ENCODE data around the gene ING4.

The ING4 gene

DNA sequence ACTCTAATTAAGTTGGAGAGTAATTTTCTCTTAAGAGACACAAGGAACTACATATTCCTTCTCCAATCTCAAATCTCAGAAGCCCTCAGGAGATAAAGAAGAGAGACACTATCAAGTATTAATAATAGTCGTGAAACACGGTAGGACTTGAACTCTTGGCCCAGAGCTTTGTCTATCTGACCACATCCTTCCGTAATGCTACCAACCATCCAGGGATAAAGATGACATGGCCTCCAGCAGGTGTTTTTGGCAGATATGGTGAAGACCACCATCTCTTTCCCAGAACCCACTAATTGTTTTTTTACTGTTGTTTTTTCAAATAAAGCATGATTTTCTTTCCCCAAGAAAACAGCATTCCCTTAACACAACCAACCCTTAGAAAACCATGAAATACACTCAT, 22.9 kb upstream of the ING4 start:
- FAIRE-seq: no peak

DNA sequence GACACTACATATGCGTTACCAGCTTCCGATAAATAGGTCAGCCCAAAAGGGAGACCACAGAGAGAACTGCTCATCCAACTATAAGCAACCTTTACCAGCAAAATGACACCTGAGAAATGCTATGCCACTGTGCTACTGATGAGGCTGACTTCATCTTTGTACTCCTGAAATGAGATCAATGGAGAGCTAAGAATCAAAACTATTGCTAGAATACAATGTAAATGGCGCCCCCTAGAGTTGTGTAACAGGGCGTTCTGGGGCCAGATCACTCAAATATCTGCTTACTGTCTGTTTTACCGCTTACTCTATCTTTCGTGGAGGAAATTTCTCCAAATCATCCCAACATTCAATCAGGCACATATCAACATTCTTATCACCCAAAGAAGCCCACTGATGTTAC, 21.7 kb upstream of the ING4 start:
- FAIRE-seq: no peak

DNA sequence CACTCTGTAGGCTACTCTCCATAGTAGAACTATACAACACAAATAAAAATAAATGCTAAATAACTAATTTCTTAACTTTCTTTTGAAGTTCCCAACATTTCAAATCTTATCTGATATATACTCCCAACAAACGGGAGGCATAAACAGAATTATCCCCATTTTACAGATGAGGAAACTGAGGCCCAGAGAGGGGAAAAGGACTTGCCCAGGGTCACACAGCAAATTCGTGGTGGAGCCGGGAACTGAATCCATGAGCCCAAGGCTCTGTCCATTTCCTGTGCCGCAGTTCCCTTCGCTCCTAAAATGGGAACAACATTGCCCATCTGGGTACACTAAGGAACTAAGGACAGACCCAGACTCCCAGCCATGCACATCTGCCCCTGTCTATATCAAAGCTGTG, 14.0 kb upstream of the ING4 start:
- FAIRE-seq: no peak

DNA sequence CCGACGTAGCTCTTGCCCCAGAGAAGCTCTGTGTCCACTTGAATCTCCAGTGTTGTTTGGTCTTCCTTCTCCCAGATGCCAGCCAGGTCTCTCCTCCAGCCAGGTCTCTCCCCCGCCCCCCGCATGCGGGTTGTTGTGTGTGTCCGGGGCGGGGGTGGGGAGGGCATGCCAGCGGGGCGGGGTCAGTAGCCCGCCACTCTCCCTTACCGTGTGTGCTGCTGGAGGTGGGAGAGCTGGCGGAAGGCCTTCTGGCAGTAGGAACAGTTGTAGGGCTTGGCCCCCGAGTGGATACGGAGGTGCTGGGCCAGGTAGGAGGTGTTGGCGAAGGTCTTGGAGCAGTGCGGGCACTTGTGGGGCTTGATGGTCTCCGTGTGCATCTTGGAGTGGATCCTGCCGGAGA, 9.2 kb upstream of the ING4 start:
- FAIRE-seq: no peak

DNA sequence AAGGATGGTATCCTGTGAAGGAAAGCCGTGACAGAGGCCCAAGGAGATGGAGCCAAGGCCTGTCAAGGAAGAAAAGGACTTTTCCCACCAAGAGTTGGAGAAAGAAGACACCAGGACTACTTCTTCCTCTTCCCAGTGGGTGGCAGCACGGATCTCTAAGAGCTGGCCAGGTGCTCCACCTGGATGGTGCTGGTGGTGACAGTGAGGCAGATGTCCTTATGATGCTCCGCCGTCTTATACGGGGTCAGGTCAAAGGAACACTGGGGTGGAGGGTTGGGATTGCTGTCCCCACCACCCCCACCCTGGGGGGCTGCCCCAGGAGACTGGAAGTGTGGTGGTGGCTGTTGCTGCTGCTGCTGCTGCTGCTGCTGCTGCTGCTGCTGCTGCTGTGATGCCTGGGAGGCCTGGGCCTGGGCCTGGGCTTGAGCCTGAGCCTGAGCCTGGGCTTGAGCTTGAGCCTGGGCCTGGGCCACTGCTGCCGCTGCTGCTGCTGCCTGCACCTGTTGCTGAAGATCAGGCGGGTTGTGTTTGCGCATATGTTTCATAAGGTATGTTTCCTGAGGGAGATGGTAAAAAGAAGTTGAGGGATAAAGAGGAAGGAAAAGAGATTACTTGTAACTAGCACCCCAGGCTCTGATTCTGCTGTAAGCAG, 4.8 kb upstream of the ING4 start:
- no peak for FAIRE-seq

DNA sequence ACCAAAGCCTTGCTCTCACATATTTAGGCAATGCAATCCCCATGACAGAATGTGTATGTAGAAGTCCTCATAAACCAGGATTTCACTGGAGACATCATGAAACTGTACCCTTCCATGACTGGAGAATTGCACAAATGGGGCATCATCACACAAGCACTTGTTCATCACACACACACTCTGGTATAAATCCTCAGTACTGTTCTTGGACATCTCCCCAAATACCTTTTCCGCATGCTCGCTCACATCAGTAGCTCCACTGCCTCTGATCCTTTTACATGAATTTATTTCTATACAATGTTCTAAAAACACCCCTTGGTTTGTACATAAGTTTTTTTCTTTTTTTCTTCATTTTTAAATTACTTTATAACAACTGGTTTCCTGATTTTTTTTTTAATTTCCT, 3.3 kb upstream of the ING4 start:
- no peak for FAIRE-seq

DNA sequence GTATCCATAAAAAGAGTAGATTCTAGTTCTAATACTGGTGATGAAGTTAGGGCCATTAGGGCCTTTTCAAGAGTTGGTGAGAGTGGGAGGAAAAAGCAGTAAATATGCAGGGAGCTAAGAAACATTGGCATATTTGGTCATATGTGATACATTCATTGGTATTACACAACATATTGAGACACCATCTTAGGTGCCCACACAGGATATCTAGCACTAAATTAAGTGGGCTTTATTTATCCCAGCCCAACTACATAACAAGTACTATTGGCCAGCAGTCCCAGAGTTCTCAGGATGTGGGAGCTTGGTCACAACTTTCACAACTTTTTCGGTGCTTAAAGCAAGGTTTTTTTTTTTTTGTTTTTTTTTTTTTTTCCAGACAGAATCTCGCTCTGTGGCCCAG, 2.0 kb upstream of the ING4 start:
- FAIRE-seq: no peak

DNA sequence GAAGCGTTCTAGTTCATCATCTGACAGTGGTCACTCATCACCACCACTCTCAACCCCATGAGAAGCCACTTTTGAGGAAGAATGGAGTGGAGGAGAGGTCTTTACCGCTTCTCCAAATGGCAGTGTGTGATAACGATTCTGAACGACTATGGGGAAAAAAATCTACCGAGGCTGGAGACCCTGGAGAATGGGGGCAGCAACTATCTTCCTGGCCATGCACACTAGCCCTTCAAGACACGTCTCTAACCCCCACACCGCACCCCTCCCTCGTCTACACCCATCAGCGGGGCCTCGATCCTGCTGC, 365 bp downstream of the ING4 start:
- FAIRE-seq: no peak

DNA sequence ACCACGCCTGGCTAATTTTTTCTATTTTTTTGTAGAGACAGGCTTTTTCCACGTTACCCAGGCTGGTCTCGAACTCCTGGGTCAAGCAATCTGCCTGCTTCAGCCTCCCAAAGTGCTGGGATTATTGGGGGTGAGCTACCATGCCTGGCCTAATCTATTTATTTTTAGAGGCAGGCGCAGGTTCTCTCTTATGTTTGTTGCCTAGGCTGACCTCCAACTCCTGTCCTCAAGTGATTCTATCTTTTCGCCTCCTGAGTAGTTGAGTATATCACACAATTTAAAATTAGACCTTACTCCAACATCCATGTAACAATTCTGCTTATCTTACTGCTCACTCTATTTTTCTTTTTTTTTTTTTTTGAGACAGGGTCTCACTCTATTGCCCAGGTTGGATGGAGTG, 8.9 kb downstream of the ING4 start:
- FAIRE-seq: no peak

DNA sequence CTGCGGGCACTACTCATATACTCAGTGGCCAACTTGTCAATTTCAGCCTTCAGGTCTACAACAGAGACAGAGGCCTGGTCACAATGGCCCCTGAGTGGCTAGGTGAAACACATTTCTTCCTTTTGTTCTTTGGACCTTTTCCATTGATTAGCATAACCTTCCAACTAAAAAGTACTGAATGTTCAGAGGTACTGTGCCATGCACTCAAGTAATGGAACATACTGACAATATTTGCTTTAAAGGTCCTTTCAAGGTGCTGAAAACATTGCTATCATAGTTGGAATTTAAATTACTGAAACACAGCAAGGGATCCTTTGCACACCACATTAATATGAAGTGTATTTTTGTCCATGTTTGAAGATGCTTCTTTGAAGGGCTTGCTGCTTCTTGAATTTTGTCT, 9.6 kb downstream of the ING4 start:
- no peak for FAIRE-seq

DNA sequence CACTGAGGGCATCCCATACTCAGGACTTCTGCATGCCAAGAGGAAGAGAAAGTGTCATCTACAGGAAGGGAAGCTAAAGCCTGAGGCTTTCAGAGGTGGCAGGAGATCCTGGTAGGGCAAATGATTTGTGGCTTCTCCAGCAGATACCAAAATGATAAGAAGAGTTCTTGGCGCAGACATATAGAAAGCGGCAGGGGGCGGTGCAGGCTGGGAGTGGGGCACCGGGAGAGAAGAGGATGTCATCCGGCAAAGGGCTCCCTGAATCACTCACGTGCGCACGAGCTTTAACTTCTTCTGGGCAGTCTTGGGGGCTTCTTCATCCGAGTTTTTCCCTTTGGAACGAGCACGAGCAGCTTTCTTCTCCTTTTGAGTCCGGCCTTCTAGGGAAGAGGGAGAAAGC, 10.5 kb downstream of the ING4 start:
- no peak for FAIRE-seq

DNA sequence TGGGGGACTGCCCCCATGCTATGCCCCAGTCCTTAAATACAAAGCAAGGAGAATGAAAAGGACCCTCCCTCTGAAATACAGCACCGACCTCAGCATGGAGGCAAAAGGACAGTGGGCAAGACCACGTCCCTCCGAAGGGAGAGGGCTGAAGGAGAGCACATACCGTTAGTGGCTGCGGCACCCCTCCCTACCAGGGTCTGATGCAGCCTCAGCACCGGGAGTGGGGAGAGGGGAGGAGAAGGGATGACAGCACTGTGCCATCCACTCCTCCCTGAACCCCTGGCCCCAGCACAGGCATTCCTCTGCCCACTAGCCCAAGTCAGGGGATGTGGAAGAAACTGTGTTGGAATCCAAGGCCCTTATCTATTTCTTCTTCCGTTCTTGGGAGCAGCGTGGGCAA, 12.1 kb downstream of the ING4 start:
- FAIRE-seq: no peak

DNA sequence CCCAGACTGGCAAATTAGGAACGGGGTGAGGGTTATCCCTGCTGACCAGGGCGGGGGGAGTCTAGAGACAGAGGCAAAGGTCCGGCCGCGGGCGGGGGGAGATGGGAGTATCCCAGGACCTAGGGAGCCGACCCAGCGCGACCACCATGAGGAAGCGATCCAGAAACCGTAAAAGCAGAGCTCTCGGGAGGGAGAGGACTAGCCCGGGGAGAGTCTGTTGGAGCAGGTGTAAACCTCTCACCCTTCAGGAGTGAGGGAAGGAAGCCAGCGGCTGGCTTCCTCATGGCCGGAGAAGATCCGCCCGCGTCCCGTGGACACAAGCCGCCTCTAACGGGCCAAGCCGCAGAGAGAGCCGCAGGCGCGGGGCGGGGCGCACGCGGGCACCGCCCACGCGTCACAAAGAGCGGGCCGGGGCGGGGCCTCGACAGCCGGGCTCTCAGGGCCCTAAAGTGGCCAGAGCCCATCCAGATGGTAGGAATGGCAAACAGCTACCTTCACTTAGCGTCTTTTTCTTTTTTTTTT, 15.8 kb downstream of the ING4 start, which contains the start of gene ACRBP:
TSS of gene ACRBP (minus strand) at position 350 of the 522 bp plus-strand sequence. CDS start at position 284, 66 bp downstream.
- FAIRE-seq: no peak

DNA sequence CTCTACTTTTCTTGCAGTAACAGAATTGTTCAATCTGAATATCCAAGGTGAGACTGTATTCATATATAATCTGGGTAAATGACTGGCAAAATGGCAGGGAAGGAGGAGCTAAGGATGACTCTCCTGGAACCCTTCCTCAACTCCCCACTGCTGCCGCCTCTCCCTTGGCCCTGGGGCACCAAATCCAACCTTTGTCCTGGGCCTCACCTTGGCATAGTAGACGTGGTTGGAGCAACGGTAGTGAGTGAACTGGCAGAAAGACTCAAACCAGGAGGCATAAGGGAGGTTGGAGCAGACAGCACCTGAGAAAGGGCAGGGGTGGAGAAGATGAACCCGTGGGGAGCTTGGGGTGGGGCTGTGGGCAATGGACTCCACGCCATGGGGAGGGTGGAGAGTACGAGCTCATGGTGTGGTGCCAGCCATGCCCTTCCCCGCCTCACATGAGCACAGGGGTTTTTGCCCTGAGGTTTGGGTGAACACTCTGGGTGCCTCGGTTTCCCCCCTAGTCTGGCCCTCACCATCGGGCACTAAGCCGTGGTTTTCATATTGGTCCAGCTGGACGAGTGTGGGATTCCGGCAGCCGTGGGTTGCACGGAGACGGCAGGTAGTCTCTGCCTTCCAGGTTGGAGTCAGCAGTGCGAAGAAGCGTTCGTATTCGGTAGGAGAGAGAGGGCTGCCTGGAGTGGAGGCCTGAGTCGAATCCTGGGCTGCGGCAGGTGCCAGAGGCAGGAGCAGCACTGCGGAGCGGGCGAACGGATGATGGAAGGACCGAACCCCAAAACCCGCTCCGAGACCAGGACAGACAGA, 16.4 kb downstream of the ING4 start:
- FAIRE-seq: no peak

DNA sequence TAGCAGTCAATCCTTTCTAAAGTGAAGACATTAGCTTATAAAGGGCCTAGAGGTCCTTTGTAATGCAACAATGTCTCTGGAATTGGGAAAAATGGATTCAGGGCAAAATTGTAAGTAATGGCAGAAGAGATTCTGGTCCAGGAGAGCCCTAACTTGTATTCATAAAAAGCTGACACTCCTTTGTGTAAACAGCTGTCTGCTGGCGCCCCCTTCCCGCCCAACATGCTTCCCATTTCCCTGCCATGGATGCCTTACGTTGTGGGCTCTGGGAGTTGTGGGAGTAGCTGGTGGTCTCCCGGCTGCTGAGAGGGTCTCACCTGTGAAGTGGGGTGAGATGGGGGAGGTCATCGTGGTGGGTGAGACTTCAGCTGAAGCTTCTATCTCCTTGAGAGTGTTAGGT, 18.0 kb downstream of the ING4 start:
- no peak for FAIRE-seq

DNA sequence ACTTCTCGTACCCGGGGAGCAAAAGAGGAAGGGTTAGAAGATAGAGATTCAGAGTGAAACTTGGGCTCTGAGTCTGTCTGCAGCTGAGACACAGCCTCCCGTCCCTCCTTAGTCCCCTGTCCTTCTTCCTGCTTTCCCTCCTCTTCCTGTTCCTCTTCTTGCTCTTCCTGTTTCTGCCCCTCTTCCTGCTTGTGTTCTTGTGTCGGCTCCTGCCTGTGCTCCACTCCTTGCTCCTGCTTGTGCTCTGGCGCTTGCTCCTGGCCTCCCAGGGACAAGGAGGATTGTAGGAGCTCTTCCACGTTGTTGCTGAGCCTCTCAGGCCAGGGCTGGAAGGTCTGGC, 18.7 kb downstream of the ING4 start:
- FAIRE-seq: no peak

DNA sequence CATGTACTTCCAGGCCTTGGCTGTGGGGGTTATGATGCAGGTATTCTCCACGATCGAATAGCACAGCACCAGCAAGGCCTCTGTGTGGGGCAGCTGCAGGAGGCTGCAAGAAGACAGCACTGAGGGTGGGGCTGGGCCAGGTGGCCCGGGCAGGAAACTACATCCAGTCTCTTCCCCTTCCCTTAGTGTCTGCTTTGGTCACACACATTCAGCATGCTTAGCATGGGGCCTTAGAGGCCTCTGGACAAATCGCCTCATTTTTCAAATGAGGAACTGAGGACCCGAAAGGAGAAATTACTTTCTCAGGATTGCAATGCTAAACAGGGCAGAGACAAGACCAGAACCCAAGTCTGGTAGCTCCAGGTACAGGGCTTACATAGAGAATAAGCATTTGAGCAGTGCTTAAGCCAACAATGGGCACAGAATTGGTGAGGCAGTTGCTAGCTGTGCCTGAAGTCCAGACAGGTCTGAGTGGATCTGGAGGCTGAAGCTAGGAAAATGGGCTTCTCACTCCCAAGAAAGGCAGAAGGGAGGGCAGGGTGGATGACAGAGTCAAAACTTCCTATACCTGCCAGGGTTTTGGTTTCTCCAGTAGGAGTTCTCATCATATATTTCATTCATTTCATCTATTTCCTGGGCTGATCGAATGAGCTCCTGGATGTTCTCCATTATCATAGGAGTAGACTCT, 19.2 kb downstream of the ING4 start:
- FAIRE-seq: no peak

DNA sequence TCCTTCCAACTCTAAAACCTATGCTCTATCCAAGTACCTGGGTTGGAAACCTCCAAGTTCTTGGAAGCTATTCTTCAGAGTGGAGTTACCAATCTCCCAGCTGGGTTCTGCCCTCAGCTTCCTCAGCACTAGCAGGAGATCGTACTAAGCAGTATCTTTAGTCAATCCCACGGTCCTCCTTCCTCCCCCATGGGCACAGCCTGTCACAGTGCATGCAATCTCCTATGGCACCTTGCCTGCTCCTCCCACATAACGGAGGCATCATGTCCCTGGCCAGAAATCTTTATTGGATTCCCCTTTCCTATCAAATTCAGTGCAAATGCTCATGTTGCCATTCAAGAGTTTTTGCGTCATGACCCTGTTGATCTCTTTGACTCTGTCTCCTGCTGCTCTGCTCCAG, 21.8 kb downstream of the ING4 start:
- FAIRE-seq: no peak

DNA sequence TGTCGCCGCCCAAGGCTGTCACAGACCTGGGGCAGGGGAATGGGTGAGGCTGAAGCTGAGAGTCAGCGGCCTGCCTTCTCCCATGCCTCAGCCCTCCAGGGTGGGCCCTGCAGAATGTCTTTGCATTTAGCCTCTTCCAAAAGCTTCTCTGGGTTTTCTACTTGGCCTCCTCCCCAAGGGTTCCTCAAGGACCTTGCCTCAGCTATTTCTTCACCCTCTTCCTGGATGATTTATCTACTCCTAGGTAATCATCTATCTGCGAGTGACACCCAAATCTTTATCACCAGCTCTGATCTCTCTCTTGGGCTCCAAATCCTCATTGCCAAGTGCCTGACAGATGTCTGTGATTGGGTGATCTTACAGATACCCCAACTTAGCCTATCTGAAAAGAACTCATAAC, 22.4 kb downstream of the ING4 start:
- no peak for FAIRE-seq

DNA sequence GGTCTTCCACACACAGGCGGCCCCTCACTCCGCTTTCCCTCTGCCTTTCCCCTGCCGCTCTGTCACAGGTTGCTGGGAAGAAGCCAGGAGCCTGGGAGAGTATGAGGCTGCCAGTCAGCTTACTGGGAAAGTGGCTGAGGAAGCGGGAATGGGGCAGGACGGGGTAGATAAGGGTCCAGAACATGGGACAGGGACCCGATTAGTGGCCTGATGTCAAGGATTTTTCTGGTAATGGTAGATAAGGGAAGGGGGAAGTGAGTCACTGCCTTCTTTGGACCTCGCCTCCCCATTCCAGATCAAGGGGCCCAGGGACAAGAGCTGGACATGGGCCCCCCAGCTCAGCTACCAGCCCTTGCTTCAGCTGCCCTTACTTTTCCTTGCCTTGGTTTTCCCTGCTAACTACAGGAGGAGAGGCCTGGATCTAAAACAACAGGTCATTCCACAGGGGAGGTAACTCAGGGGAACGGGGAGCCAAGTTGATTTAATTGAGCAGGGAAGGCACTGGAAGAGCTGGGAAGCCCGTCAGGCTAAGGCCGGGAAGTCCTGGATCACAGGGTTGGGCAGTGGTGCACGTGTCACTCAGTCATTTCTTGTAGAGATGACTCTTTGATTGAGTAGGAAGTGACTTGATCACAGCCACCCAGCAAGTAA, 23.6 kb downstream of the ING4 start:
- FAIRE-seq: no peak

DNA sequence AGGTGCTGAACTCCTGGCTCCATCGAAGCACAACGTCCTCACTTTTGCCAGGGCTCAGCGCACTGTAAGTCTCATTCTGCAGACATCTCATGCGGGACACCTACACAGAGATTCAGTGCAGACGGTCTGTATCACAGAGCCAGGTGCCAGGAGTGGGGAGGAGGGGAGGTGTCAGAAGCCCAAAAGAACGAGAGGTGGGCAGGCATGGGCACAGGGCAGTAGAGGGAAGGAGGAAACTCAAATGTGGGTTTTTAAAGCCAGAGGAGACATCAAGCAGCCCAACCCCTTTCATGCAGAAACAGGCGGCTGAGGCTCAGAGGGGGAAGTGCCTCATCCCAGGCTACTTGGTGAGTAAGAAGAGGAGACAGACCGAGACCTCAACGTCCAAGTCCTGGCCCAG, 24.6 kb downstream of the ING4 start:
- FAIRE-seq: no peak

DNA sequence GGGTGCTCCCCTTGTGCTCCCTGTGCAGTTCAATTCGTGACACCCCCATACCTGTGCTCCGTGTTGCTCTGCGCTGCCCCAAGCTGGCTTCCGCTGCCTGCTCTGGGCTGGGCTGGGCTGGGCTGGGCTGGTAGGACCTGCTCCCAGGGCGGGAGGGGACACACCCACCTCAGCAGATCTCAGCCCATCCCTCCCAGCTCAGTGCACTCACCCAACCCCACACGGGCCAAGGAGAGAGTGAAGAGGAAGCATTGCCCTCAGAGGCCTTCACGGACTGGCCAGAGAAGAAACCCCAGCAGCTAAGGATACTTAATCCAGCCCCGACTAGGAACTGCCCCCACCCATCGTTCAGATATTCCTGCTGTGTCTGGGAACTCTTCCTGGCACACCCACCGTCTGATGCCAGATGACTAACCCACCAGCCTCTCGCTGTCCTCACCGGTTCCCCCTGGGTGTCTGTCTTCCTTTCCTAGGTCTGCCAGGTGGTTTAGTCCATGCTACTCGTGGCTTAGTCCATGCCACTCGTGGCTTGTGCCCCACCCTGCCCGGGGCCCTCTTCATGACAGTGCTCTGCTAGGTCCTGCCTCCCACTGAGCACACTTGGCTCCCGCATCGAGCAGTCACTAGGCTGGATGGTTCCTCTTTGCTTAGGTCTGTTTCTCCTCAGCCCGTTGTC, 26.9 kb downstream of the ING4 start, which contains the start of gene LPAR5:
TSS of gene LPAR5 (minus strand) at position 104 of the 676 bp plus-strand sequence. CDS start 14,711 bp downstream, outside the sequence.
- FAIRE-seq: no peak

DNA sequence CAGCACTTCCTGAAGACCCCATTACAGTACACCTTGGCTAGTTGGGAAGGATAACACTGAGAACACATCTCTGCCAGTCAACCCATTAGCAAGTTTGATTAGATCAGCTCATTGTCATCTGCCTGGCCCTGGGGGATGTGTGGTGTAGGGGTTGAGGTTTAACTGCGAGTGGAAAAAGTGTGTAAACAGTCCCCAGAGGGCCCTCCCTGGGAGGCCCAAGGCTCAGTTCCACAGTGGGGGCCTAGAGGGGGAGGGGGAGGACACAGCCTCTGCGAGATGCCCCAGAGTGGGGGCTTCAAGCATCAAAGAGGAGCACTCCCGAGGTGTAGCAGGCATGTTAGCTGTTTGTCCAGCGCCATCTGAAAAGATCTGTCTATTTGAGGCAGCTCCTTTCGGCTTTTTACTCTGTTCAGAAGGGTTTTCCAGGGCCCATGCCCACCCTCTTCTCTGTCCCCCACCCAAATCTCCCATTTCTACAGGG, 27.5 kb downstream of the ING4 start:
- no peak for FAIRE-seq
